GM12878 (cell line): ENCODE measurements around the gene LANCL1. TPM values are rescaled to one million over a fixed set of nuclear protein-coding genes. Genes with fewer than 3 reads are reported as not detected.

Experiments
- ATAC-seq: fragments of 200-7000 bp; cut with Tn5 transposase; 3 replicates; pipeline ENCODE4 v1.9.1; 2020; ENCODE audit warnings: mild to moderate bottlenecking, moderate library complexity
- BruUV-seq: library from RNA; stranded (reverse); fragments of 400-500 nt; replicated peaks from 2 replicates; lab custom pipeline; 2021; lab: Mats Ljungman, UMichigan
- CTCF ChIA-PET: fragments of 300-600 bp; sonication (Branson Sonifier 250); formaldehyde crosslinking; extraction: SDS; loops from one replicate; lab custom pipeline; 2021; ENCODE audit warnings: inconsistent platforms; lab: Yijun Ruan, JAX
- POLR2A ChIA-PET: fragments of 350-600 bp; formaldehyde crosslinking; extraction: SDS; loops from one replicate; lab custom pipeline; 2021; ENCODE audit warnings: inconsistent platforms; lab: Charles Lee
- RAD21 ChIA-PET: fragments of 300-600 bp; sonication (Branson Sonifier 250); formaldehyde crosslinking; loops from one replicate; lab custom pipeline; 2023; ENCODE audit warnings: antibody characterized with exemption; ENCODE audit not compliant: unreplicated experiment; lab: Charles Lee
- SMC1A ChIA-PET: fragments of 300-600 bp; sonication (Branson Sonifier 250); formaldehyde crosslinking; loops from one replicate; lab custom pipeline; 2023; ENCODE audit not compliant: unreplicated experiment, uncharacterized antibody; lab: Charles Lee
- DNase-seq: peaks from one replicate; pipeline ENCODE4 v3.0.0-alpha.2; 2011; ENCODE audit warnings: low read depth, low spot score
- FAIRE-seq: peaks from 3 replicates; lab custom pipeline; 2011; peaks lifted over from hg19 to GRCh38; lab: Jason Lieb, UNC
- H2AFZ ChIP-seq: 2 replicates; pipeline ENCODE4 v1.6.0; 2011; ENCODE audit warnings: low read depth, low read length, control low read depth; ENCODE audit not compliant: control insufficient read depth
- H3K27ac ChIP-seq: 2 replicates; pipeline ENCODE4 v1.5.1; 2011; ENCODE audit warnings: control low read depth; ENCODE audit not compliant: control insufficient read depth, insufficient read depth
- H3K27me3 ChIP-seq, 2 experiments: replicated peaks in 1 of 2; 2 replicates each; pipeline versions ENCODE4 v1.6.0 to v1.6.1; 2011; ENCODE audit warnings: low read length in 1 of 2; ENCODE audit not compliant: control insufficient read depth in 2 of 2, insufficient read depth in 2 of 2
- H3K36me3 ChIP-seq, 2 experiments: 2 replicates each; pipeline ENCODE4 v1.5.1; 2011; ENCODE audit warnings: low read length in 1 of 2; ENCODE audit not compliant: control insufficient read depth in 2 of 2, insufficient read depth in 2 of 2
- H3K4me1 ChIP-seq: 2 replicates; pipeline ENCODE4 v1.6.1; 2011; ENCODE audit warnings: mild to moderate bottlenecking, low read length, moderate library complexity, mixed read lengths; ENCODE audit not compliant: control insufficient read depth, insufficient read depth
- H3K4me2 ChIP-seq: 2 replicates; pipeline ENCODE4 v1.6.0; 2011; ENCODE audit warnings: control low read depth; ENCODE audit not compliant: control insufficient read depth, insufficient read depth
- H3K4me3 ChIP-seq: fragments of 200-600 bp; sonication (generic); 2 replicates; pipeline ENCODE4 v1.5.1; 2016
- H3K79me2 ChIP-seq: 2 replicates; pipeline ENCODE4 v1.6.0; 2011; ENCODE audit warnings: low read length; ENCODE audit not compliant: control insufficient read depth, insufficient read depth
- H3K9ac ChIP-seq: 2 replicates; pipeline ENCODE4 v1.8.0; 2011; ENCODE audit warnings: low read length, control low read depth, mixed read lengths; ENCODE audit not compliant: control insufficient read depth, insufficient read depth
- H3K9me3 ChIP-seq: replicated peaks from 3 replicates; pipeline ENCODE4 v1.5.1; 2011; ENCODE audit warnings: mild to moderate bottlenecking, low read length; ENCODE audit not compliant: control insufficient read depth, insufficient read depth
- H4K20me1 ChIP-seq: 2 replicates; pipeline ENCODE4 v1.6.0; 2011; ENCODE audit not compliant: control insufficient read depth, insufficient read depth
- ATF7 ChIP-seq: fragments of 450-650 bp; IDR thresholded peaks from 2 replicates; pipeline ENCODE4 v1.6.1; 2016; ENCODE audit warnings: low read depth, mild to moderate bottlenecking
- BACH1 ChIP-seq: fragments of 450-650 bp; IDR thresholded peaks from 2 replicates; pipeline ENCODE4 v1.6.1; 2017; ENCODE audit warnings: mild to moderate bottlenecking, borderline replicate concordance
- BCL11A ChIP-seq: IDR thresholded peaks from 2 replicates; pipeline ENCODE4 v1.6.1; 2011; ENCODE audit warnings: low read depth, low read length
- FOXM1 ChIP-seq: IDR thresholded peaks from 2 replicates; pipeline ENCODE4 v1.6.1; 2012; ENCODE audit warnings: low read depth, mild to moderate bottlenecking, inconsistent platforms, low read length, moderate library complexity
- RUNX3 ChIP-seq: IDR thresholded peaks from 2 replicates; pipeline ENCODE4 v1.6.1; 2012; ENCODE audit warnings: low read length, inconsistent platforms
- SIN3A ChIP-seq: IDR thresholded peaks from 2 replicates; pipeline ENCODE4 v1.6.1; 2012; ENCODE audit warnings: low read depth, low read length, improper control_type of control experiment
- SPI1 ChIP-seq: IDR thresholded peaks from 2 replicates; pipeline ENCODE4 v1.6.1; 2011; ENCODE audit warnings: low read depth, mild to moderate bottlenecking, low read length, moderate library complexity, borderline replicate concordance; ENCODE audit not compliant: insufficient read depth
- YBX1 ChIP-seq: fragments of 450-650 bp; IDR thresholded peaks from 2 replicates; pipeline ENCODE4 v1.6.1; 2016; ENCODE audit warnings: antibody characterized with exemption
- ZNF217 ChIP-seq: fragments of 450-650 bp; IDR thresholded peaks from 2 replicates; pipeline ENCODE4 v1.6.1; 2017; ENCODE audit warnings: antibody characterized with exemption, mild to moderate bottlenecking
- WGBS: methylation state at CpG from one replicate; pipeline ENCODE4 v1.1.6; 2016; ENCODE audit warnings: low lambda C conversion rate; ENCODE audit not compliant: insufficient replicate concordance, insufficient coverage; ENCODE audit errors: missing lambda C conversion rate; 5-methylcytosine and 5-hydroxymethylcytosine counted together
- in situ Hi-C: fragments of 300-500 bp; cut with MboI; formaldehyde crosslinking; loops from 9 replicates; pipeline ENCODE4 v1.14.3; 2018; ENCODE audit warnings: mixed read lengths
- intact Hi-C: fragments of 100-400 bp; cut with micrococcal nuclease; formaldehyde crosslinking; loops from one replicate; pipeline ENCODE4 v1.14.2; 2022; ENCODE audit not compliant: unreplicated experiment
- polyA plus RNA-seq, 11 experiments: library from polyadenylated mRNA; depleted of rRNA in 4 of 11; unstranded in 6 of 11; stranded (reverse) in 5 of 11; fragments of >200 nt; fragmentation: Nextera tagmentation in 4 of 11; fragmentation: Illumina TruSeq in 1 of 11; extraction: Ambion mirVana in 4 of 11; extraction: Trizol in 1 of 11; gene quantifications; 1 replicate in 1 of 11; 2 replicates in 10 of 11; pipeline versions ENCODE4 v1.2.1 to v1.2.3, GENCODE V29; 2011 to 2016; ENCODE audit warnings: inconsistent platforms in 2 of 11, missing spikeins in 2 of 11, low read depth in 1 of 11
- total RNA-seq, 4 experiments: library from RNA; depleted of rRNA in 3 of 4; stranded (reverse); fragments of >200 nt in 3 of 4; fragmentation: Illumina TruSeq in 1 of 4; extraction: Trizol in 1 of 4; gene quantifications; 2 replicates each; pipeline versions ENCODE4 v1.2.1 to v1.2.3, GENCODE V29; 2013 to 2021
- TF ChIP-seq, protein P1 (sequence below): IDR thresholded peaks from 2 replicates; pipeline ENCODE4 v1.6.1; 2012; ENCODE audit warnings: improper control_type of control experiment, low read depth, low read length; ENCODE audit not compliant: insufficient replicate concordance
- TF ChIP-seq, protein P2 (sequence below): IDR thresholded peaks from 2 replicates; pipeline ENCODE4 v1.6.1; 2011; ENCODE audit warnings: low read depth, low read length, improper control_type of control experiment, borderline replicate concordance

LANCL1 gene
- total and polyA plus RNA-seq, 10 of the 15 experiments (the other 5 are each of a cell fraction or from before 2014, with no cell fraction given) = 13.6 to 79.1 (median 26.9) TPM

DNA sequence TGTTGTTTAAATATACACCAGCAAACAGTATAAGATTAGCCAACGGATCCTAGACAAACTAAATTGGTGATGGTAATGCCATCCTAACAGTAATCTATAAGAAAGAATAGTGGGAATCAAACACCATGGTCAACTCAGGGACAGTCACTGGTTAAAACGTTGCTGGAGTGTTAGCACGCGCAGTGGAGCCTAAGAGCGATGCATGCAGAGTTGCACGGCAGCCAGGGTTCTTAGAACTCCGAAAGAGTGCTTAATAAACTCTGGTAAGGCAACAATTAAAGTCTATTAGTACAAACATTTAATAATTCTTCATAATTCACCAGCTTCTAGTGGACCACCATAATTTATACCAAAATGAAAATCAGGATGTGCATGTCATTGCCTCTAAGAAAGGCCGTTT, 22.2 kb downstream of the LANCL1 start:
- Histone ChIP-seq H2AFZ (no peak overlapping the region), H3K9ac (no peak overlapping the region), H3K4me3 (no peak overlapping the region), H3K4me2 (no peak overlapping the region), H3K27me3 (no peaks in the 10 kb centered on the region), H3K79me2 (no peaks in the 10 kb centered on the region), H3K36me3 (peaks cover 0 to 23% of the 10 kb centered on the region in 2 experiments; a peak in 3 of 4 replicates), H3K27ac (no peak overlapping the region), H3K9me3 (no peaks in the 10 kb centered on the region; the same call in 2 of the 3 replicates), H3K4me1 (no peaks in the 10 kb centered on the region), H4K20me1 (no peaks in the 10 kb centered on the region)
- no peak for DNase-seq
- ChIA-PET POLR2A (no interaction called here), SMC1A (no interaction called here), CTCF (no interaction called here), RAD21 (no interaction called here)
- 88% methylated on average over 8 of the region's 8 CpGs for WGBS
- in situ Hi-C loops (no loop called here), intact Hi-C loops (no loop called here)
- no peak for FAIRE-seq
- TF ChIP-seq ATF7 (no peak), RUNX3 (no peak), BCL11A (no peak), SIN3A (no peak), BACH1 (no peak), FOXM1 (no peak), ZNF217 (no peak), YBX1 (no peak), SPI1 (no peak)
- TF ChIP-seq, protein P1, sequence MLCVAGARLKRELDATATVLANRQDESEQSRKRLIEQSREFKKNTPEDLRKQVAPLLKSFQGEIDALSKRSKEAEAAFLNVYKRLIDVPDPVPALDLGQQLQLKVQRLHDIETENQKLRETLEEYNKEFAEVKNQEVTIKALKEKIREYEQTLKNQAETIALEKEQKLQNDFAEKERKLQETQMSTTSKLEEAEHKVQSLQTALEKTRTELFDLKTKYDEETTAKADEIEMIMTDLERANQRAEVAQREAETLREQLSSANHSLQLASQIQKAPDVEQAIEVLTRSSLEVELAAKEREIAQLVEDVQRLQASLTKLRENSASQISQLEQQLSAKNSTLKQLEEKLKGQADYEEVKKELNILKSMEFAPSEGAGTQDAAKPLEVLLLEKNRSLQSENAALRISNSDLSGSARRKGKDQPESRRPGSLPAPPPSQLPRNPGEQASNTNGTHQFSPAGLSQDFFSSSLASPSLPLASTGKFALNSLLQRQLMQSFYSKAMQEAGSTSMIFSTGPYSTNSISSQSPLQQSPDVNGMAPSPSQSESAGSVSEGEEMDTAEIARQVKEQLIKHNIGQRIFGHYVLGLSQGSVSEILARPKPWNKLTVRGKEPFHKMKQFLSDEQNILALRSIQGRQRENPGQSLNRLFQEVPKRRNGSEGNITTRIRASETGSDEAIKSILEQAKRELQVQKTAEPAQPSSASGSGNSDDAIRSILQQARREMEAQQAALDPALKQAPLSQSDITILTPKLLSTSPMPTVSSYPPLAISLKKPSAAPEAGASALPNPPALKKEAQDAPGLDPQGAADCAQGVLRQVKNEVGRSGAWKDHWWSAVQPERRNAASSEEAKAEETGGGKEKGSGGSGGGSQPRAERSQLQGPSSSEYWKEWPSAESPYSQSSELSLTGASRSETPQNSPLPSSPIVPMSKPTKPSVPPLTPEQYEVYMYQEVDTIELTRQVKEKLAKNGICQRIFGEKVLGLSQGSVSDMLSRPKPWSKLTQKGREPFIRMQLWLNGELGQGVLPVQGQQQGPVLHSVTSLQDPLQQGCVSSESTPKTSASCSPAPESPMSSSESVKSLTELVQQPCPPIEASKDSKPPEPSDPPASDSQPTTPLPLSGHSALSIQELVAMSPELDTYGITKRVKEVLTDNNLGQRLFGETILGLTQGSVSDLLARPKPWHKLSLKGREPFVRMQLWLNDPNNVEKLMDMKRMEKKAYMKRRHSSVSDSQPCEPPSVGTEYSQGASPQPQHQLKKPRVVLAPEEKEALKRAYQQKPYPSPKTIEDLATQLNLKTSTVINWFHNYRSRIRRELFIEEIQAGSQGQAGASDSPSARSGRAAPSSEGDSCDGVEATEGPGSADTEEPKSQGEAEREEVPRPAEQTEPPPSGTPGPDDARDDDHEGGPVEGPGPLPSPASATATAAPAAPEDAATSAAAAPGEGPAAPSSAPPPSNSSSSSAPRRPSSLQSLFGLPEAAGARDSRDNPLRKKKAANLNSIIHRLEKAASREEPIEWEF = no peak
- TF ChIP-seq, protein P2, sequence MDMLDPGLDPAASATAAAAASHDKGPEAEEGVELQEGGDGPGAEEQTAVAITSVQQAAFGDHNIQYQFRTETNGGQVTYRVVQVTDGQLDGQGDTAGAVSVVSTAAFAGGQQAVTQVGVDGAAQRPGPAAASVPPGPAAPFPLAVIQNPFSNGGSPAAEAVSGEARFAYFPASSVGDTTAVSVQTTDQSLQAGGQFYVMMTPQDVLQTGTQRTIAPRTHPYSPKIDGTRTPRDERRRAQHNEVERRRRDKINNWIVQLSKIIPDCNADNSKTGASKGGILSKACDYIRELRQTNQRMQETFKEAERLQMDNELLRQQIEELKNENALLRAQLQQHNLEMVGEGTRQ = no peak
- BruUV-seq = no TSS peak
- ATAC-seq = no peak
